HepG2 (cell line): ENCODE data around the gene CEP89. TPM values are rescaled to one million over a fixed set of nuclear protein-coding genes. Genes with fewer than 3 reads are reported as not detected.
"Not testable (repeated sequence)": the region's sequence is repeated elsewhere in the genome, so short reads cannot be mapped to it uniquely, and the experiment has no call there.

Source experiments
- ATAC-seq: fragments of 200-7000 bp; cut with Tn5 transposase; 3 replicates; pipeline ENCODE4 v1.9.1; 2020; ENCODE audit warnings: mild to moderate bottlenecking, moderate library complexity
- BruUV-seq: library from RNA; stranded (reverse); fragments of 400-500 nt; replicated peaks from 2 replicates; lab custom pipeline; 2021; lab: Mats Ljungman, UMichigan
- CTCF ChIA-PET: fragments of 300-600 bp; formaldehyde crosslinking; extraction: SDS; loops from one replicate; lab custom pipeline; 2021; ENCODE audit warnings: low total read pairs, inconsistent platforms, low intra/inter-chr PET ratio; lab: Yijun Ruan, JAX
- POLR2A ChIA-PET: fragments of 350-600 bp; sonication (Branson Sonifier 250); formaldehyde crosslinking; loops from one replicate; lab custom pipeline; 2020; ENCODE audit warnings: antibody characterized with exemption, inconsistent platforms; lab: Yijun Ruan, JAX
- DNase-seq: peaks from one replicate; pipeline ENCODE4 v3.0.0-alpha.2; 2015; ENCODE audit warnings: low spot score
- FAIRE-seq: peaks from 3 replicates; lab custom pipeline; 2011; peaks lifted over from hg19 to GRCh38; lab: Jason Lieb, UNC
- H2AFZ ChIP-seq: one replicate; pipeline ENCODE4 v1.6.1; 2011; ENCODE audit warnings: low read length, inconsistent platforms
- H3K27ac ChIP-seq: fragments of 300-600 bp; 3 replicates; pipeline ENCODE4 v1.8.0; 2011; ENCODE audit warnings: mixed run types, mild to moderate bottlenecking, mixed read lengths, low read length, inconsistent platforms; ENCODE audit not compliant: insufficient read depth; ENCODE audit errors: extremely low read length
- H3K27me3 ChIP-seq, 2 experiments: fragments of 200-600 bp in 1 of 2; 2 replicates in 1 of 2; 3 replicates in 1 of 2; pipeline versions ENCODE4 v1.6.0 to v1.8.0; 2011; ENCODE audit warnings: low read length in 2 of 2, mild to moderate bottlenecking in 2 of 2, moderate library complexity in 2 of 2, inconsistent platforms in 1 of 2; ENCODE audit not compliant: insufficient read depth in 2 of 2, control insufficient read depth in 1 of 2
- H3K36me3 ChIP-seq, 2 experiments: fragments of 200-600 bp in 1 of 2; replicated peaks in 1 of 2; 2 replicates in 1 of 2; 3 replicates in 1 of 2; pipeline versions ENCODE4 v1.5.1 to v1.8.0; 2011; ENCODE audit warnings: low read length in 2 of 2, inconsistent platforms in 1 of 2; ENCODE audit not compliant: insufficient read depth in 2 of 2, control insufficient read depth in 1 of 2
- H3K4me1 ChIP-seq: 2 replicates; pipeline ENCODE4 v1.5.1; 2012; ENCODE audit warnings: low read length, inconsistent platforms; ENCODE audit not compliant: insufficient read depth
- H3K4me2 ChIP-seq: 2 replicates; pipeline ENCODE4 v1.6.0; 2011; ENCODE audit warnings: low read depth, low read length, inconsistent platforms
- H3K4me3 ChIP-seq, 3 experiments: fragments of 200-600 bp in 1 of 3; sonication (generic), shearing (Covaris generic) in 1 of 3; replicated peaks in 1 of 3; 2 replicates each; pipeline ENCODE4 v1.5.1; 2011 to 2016; ENCODE audit warnings: low read length in 3 of 3, inconsistent platforms in 2 of 3, low read depth in 2 of 3, mild to moderate bottlenecking in 2 of 3, control low read depth in 1 of 3, mixed read lengths in 1 of 3; ENCODE audit not compliant: insufficient read depth in 1 of 3
- H3K79me2 ChIP-seq: one replicate; pipeline ENCODE4 v1.6.1; 2011; ENCODE audit warnings: low read length, inconsistent platforms; ENCODE audit not compliant: insufficient read depth
- H3K9ac ChIP-seq: 2 replicates; pipeline ENCODE4 v1.6.0; 2011; ENCODE audit warnings: mild to moderate bottlenecking, low read depth, low read length, inconsistent platforms; ENCODE audit not compliant: insufficient read depth
- H3K9me3 ChIP-seq: 2 replicates; pipeline ENCODE4 v1.5.1; 2012; ENCODE audit warnings: mild to moderate bottlenecking, low read length
- H4K20me1 ChIP-seq: 2 replicates; pipeline ENCODE4 v1.6.0; 2011; ENCODE audit warnings: inconsistent platforms, mild to moderate bottlenecking, low read length, moderate library complexity; ENCODE audit not compliant: insufficient read depth
- FOSL2 ChIP-seq: sonication (generic); formaldehyde crosslinking; IDR thresholded peaks from 2 replicates; pipeline ENCODE4 v1.4.0; 2020; ENCODE audit warnings: missing genetic modification reagents
- TSC22D2 ChIP-seq: sonication (generic); formaldehyde crosslinking; IDR thresholded peaks from 2 replicates; pipeline ENCODE4 v1.5.1; 2020; ENCODE audit warnings: missing genetic modification reagents, mild to moderate bottlenecking, borderline replicate concordance
- ZBTB8A ChIP-seq: sonication (generic); formaldehyde crosslinking; IDR thresholded peaks from 2 replicates; pipeline ENCODE4 v1.4.0; 2020; ENCODE audit warnings: mild to moderate bottlenecking, low read depth, missing genetic modification reagents, borderline replicate concordance
- ZNF550 ChIP-seq: sonication (generic); formaldehyde crosslinking; IDR thresholded peaks from 2 replicates; pipeline ENCODE4 v1.4.0; 2020; ENCODE audit warnings: mild to moderate bottlenecking, missing genetic modification reagents, borderline replicate concordance
- ZNF781 ChIP-seq: sonication (generic); formaldehyde crosslinking; IDR thresholded peaks from 2 replicates; pipeline ENCODE4 v1.5.1; 2020; ENCODE audit warnings: borderline replicate concordance, mild to moderate bottlenecking, missing genetic modification reagents; ENCODE audit errors: not compliant biosample characterization
- WGBS: methylation state at CpG from one replicate; pipeline ENCODE4 v1.1.6; 2017; ENCODE audit warnings: low lambda C conversion rate; 5-methylcytosine and 5-hydroxymethylcytosine counted together
- in situ Hi-C: cut with HindIII; loops from 2 replicates; pipeline ENCODE4 v1.10.0; 2017; ENCODE audit warnings: low pct_unique_long_range_greater_than_20kb; ENCODE audit not compliant: extremely low pct_ligation_motif_present
- intact Hi-C: fragments of 100-400 bp; cut with micrococcal nuclease; formaldehyde crosslinking; loops from one replicate; pipeline ENCODE4 v1.10.0; 2022; ENCODE audit not compliant: unreplicated experiment
- polyA plus RNA-seq, 8 experiments: library from polyadenylated mRNA; depleted of rRNA in 3 of 8; stranded (reverse) in 7 of 8; unstranded in 1 of 8; fragments of >200 nt; fragmentation: Illumina TruSeq in 4 of 8; extraction: Trizol in 4 of 8; gene quantifications; 2 replicates each; pipeline versions ENCODE4 v1.2.1 to v1.2.3, GENCODE V29; 2011 to 2016; ENCODE audit warnings: low read depth in 4 of 8, missing spikeins in 1 of 8, mixed read lengths in 1 of 8; ENCODE audit not compliant: insufficient read depth in 1 of 8
- total RNA-seq, 5 experiments: library from RNA; depleted of rRNA; stranded (reverse); fragments of >200 nt; fragmentation: Illumina TruSeq; extraction: Trizol; gene quantifications; 2 replicates each; pipeline ENCODE4 v1.2.3, GENCODE V29; 2016; ENCODE audit warnings: low read depth in 1 of 5

Gene CEP89
- total and polyA plus RNA-seq, 2 of the 13 experiments (the other 11 are each of a cell fraction or from before 2014, with no cell fraction given), result 7.2 to 10.9 TPM

DNA sequence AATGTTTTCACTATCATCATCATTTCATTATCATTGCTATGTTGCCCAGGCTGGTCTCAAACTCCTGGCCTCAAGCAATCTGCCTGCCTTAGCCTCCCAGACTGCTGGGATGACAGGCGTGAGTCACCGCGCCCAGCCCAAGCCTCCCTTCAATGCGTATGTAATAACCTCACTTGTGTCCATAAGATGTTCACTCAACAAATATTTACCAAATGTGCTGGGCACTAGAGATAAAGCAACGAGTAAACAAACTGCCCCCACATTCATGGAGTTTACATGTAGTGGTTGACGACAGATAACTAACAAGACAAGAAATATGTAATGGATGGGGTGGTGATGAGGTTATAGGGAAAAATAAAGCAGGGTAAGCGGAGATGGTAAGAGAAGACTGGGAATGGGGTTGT lies 25.3 kb upstream of the CEP89 start:
- WGBS, result 73% methylated on average over 7 of the region's 7 CpGs
- BruUV-seq, H2AFZ ChIP-seq, H3K4me3 ChIP-seq, FAIRE-seq, intact Hi-C loops, H3K27me3 ChIP-seq, H3K9ac ChIP-seq, POLR2A ChIA-PET, H4K20me1 ChIP-seq, H3K9me3 ChIP-seq, H3K27ac ChIP-seq, ATAC-seq, H3K4me2 ChIP-seq, DNase-seq, H3K79me2 ChIP-seq, H3K4me1 ChIP-seq, in situ Hi-C loops, CTCF ChIA-PET: not testable (repeated sequence)
- peaks cover 21 to 38% of the 10 kb centered on the region in 2 experiments for H3K36me3 ChIP-seq
- peak; percentile 52 for TF ChIP-seq FOSL2 (CRISPR knock-in tag)

GRCh38 chr19:32995966-32996365 lies 24.2 kb upstream of the CEP89 start:
- H3K9me3 ChIP-seq, DNase-seq, H3K4me1 ChIP-seq, H3K79me2 ChIP-seq, H4K20me1 ChIP-seq, H3K9ac ChIP-seq, H2AFZ ChIP-seq, ATAC-seq, H3K4me3 ChIP-seq, FAIRE-seq, in situ Hi-C loops, BruUV-seq, H3K27ac ChIP-seq, POLR2A ChIA-PET, CTCF ChIA-PET, H3K27me3 ChIP-seq, H3K4me2 ChIP-seq, intact Hi-C loops: not testable (repeated sequence)
- WGBS, result over 99% methylated on average over 15 of the region's 17 CpGs
- H3K36me3 ChIP-seq, result peaks cover 21 to 39% of the 10 kb centered on the region in 2 experiments

DNA sequence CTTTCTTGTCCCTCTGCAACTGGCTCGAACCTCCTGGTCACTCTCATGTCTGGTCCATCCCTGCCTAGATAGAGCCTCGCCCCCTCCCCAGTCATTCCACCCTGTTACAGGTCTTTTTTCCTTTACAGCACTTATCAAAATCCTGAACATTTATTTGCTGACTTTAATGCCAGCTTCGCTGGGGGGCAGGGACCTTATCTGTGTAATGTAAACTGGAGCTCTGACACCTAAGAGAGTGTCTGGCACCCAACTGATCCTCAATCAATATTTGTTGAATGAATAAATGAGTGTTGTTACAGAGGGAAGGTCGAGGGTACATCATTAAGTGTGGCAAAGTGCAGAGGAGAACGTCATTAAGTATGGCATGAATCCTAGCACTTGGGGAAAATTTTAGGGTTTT lies 17.0 kb upstream of the CEP89 start:
- no peak overlapping the region for H2AFZ ChIP-seq
- WGBS, result 88% methylated on average over 5 of the region's 5 CpGs
- TF ChIP-seq TSC22D2 (no peak), ZNF550 (CRISPR knock-in tag) (no peak), ZNF781 (no peak), ZBTB8A (CRISPR knock-in tag) (no peak)
- H3K9me3 ChIP-seq, result no peaks in the 10 kb centered on the region
- DNase-seq (no peak), ATAC-seq (no peak), FAIRE-seq (no peak)
- H4K20me1 ChIP-seq, result no peaks in the 10 kb centered on the region
- no peaks in the 10 kb centered on the region for H3K79me2 ChIP-seq
- H3K4me1 ChIP-seq, result no peaks in the 10 kb centered on the region
- H3K27me3 ChIP-seq, result no peaks in the 10 kb centered on the region
- in situ Hi-C loops, result no loop called here
- H3K4me2 ChIP-seq, result no peak overlapping the region
- intact Hi-C loops, result no loop called here
- CTCF ChIA-PET, result no interaction called here
- H3K9ac ChIP-seq, result no peak overlapping the region
- H3K27ac ChIP-seq, result no peak overlapping the region
- no peak overlapping the region for H3K4me3 ChIP-seq
- peaks cover 26 to 45% of the 10 kb centered on the region in 2 experiments for H3K36me3 ChIP-seq
- no TSS peak for BruUV-seq
- POLR2A ChIA-PET, result no interaction called here

DNA sequence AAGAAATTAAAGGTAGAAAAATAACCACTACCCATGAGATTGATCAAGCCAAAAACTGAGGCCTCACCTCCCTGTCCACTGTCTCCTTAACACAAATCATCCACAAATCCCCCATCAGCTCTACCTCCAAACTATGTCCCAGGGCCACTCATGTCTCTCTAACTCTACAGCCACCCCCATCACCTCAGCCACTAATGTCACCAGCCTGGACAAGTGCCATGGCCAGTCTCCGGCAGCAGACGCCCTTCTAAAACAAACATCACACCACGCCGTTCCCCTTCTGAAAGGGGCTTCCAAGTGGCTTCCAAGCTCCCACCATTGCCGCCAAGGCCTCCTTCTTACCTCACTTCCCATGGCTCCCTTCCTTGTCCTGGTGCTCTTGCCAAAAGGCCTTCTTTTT lies 16.5 kb upstream of the CEP89 start:
- H3K4me1 ChIP-seq, H2AFZ ChIP-seq, H3K27me3 ChIP-seq, H3K4me2 ChIP-seq, in situ Hi-C loops, intact Hi-C loops, FAIRE-seq, H3K79me2 ChIP-seq, H4K20me1 ChIP-seq, CTCF ChIA-PET, H3K9me3 ChIP-seq, ATAC-seq, BruUV-seq, H3K9ac ChIP-seq, DNase-seq, H3K4me3 ChIP-seq, POLR2A ChIA-PET, H3K27ac ChIP-seq: not testable (repeated sequence)
- H3K36me3 ChIP-seq, result peaks cover 23 to 43% of the 10 kb centered on the region in 2 experiments
- WGBS, result 98% methylated on average over 5 of the region's 5 CpGs
